HG02885 (cell line): ENCODE results near the gene NPTXR.

Experiments
- ATAC-seq: cut with Tn5 transposase; IDR thresholded peaks from one replicate; pipeline ENCODE4 v1.9.1; 2021; ENCODE audit warnings: mild to moderate bottlenecking; ENCODE audit not compliant: unreplicated experiment, poor library complexity

NPTXR gene

DNA sequence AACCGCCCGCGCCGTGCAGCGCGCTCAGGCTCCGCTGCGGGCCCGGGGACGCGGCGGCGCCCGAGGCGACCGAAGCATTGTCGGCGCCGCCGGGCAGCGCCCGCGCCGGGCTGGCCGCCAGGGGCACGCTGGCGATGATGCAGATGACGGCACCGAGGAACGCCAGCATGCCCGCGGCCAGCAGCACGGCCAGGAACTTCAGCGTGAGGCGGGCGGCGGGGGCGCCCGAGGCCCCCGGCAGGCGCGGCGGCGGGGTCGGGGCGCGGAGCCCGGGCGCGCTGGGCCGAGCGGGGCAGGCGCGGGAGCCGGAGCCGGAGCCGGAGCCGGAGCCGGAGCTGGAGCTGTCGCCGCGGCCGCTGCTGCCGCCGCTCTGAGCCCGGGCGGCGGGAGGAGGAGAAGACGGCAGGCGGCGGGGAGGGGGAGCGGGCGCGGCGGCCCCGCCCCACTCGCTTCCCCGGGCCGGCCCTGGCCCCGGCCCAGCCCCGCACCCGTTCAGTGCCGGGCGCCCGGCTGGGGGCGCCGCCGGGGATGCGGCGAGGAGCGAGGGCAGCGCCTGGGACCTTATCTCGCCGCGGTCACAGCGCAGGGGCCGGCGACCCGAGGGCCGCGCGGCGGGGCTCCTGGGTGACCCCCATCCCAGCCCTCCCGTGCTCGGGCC lies at the start of gene NPTXR:
Gene NPTXR, minus strand, starts transcription at position 372 of the 658 bp plus-strand sequence.
- no peak for ATAC-seq

DNA sequence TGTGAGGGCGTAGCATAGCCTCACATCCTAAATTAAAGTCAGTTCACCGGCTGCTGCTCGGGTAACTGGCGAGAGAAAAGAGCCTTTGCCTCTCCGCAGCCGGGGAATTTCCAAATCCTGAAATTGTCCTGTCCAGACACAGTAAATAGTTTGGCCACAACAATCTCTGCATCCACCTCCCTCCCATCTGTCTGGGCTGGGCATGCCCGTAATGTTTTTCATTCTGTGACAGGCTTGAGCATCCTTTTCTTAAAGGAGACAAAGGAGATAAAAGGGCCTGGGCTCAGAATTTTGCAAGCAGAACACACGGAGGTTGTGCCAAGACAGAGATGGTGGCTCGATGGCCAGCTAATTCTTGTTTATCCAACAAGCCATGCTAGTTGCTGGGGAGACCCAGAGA lies 47.4 kb upstream of the NPTXR start:
- no peak for ATAC-seq

DNA sequence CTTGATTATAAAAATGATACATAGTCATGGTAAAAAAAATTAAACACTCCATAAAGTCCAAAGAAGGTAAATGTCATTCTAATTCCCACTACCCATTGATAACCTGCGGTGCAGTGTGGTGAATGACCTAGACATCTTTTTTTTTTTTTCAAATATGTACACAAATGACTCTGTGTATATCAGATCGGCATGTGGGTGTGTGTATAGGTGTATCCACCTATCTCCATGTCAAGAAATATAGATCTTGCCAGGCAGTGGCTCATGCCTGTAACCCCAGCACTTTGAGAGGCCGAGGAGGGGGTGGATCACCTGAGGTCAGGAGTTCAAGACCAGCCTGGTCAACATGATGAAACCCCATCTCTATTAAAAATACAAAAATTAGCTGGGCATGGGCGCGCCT lies 46.5 kb upstream of the NPTXR start:
- ATAC-seq = no peak

DNA sequence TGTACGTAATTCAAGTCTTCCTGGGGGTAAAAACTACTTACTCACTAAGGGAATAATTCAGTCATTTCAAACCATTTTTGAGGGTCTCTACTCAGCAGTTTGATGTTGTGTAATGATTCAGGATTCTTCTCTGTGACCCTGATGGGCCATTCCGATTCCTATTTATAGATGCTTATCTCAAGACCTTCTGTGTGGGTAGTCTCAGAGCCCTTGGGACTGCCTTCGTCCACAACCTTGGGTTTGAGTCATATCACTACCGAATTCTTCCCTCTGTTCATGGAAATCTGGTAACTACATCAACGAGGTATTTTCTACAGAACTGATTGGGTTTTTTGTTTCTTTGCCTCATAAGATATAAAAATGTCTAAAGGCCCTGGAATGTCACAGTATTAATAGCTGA lies 42.5 kb upstream of the NPTXR start:
- no peak for ATAC-seq

DNA sequence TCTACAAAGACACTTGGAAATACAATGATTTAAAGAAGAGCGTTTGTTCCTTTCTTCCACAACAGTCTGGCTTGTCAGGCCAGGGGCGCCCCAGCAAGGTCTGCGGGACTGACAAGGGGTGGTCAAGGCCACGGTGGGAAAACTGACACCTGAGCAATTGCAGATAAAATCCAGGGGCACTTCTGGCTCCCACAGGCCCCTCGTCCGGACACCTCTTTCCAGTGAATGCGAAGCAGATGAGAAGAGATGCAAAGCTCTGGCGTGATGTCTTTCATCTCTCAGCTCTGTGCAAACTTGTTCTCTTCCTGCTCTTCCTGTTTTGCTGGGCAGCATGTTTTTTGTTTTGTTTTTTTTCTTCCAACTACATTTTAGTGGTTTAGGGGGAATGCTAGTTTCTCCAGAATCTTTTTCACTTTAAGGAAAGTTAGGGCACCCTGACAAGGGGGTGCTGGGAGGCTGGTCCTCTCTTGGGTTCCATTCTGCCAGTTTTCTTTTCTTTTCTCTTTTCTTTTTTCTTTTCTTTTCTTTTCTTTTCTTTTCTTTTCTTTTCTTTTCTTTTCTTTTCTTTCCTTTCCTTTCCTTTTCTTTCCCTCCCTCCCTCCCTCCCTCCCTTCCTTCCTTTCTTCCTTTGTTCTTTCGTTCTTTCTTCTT lies 39.3 kb upstream of the NPTXR start:
- no peak for ATAC-seq

DNA sequence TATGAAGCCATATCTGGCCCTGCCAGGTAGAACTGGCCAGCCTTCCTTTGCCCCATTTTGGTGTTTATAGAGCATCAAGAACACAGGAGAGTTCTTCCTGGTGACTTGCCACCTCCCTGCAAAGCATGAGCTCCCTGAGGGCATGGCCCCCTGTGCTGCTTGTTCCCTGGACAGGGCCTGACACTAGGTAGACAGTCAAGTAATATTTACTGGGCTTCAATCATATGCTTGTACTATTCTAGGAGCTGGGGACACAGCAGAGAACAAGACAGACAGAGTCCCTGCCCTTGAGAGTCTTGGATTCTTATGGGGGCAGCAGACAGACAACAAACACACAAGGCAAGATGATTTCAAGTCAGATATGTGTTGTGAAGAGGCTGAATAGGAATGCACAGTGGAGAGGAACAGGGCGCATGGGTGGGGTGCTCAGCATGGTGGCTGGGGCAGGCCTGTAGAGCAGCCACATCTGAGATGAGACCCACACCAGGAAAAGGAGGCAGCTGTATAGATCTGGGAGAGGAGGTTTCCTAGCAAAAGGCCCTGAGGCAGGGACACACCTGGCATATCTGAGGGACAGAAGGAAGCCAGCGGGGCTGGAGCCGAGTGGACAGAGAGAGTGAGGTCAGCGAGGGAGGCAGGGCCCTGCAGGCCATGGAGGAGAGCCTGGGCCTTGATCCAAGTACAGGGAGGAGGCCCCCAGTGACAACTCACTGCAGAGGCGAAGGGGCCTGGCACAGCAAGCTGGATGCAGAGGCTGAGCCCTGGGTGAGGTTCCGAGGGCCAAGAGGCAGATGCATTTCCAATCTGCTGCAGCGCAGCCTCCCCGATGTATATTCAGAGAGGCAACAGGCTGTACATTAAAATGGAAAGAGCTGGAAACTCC lies 38.4 kb upstream of the NPTXR start:
- no peak for ATAC-seq

DNA sequence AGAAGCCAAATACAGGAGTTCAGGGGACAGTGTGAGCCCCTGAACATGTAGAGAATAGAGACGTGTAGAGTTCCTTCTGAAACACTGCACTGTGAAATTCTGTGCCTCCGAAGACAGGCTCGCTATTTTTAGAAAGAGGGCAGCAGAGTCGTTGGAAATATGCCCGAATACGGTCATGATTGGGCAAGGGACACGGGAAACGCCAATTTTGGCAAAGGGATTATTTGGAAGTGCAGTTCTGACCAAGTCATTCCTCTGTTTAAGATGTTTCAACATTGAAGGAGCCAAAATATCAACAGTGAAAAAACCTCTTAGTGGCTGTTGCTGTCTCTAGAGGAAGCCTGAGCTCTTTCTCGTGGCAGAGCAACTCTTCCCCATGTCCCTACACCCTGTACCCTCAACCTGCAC lies 37.6 kb upstream of the NPTXR start:
- no peak for ATAC-seq

DNA sequence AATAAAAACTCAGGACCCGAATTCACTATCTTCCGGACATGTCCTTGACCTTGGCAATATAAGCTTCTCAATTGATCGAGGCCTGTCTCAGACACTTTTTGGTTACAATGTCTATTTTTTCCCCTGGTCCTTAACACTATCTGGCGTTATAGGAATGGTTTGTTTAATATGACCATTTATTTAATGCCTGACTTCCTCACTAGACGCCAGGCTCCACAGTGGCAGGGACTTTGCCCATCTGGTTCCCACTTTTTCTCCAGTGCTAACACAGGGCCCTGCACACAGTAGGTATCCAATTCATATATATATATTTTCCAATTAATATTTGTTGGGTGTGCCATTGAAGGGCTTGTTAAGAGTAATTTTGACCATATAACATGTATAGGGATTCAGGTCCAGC lies 36.1 kb upstream of the NPTXR start:
- no peak for ATAC-seq

DNA sequence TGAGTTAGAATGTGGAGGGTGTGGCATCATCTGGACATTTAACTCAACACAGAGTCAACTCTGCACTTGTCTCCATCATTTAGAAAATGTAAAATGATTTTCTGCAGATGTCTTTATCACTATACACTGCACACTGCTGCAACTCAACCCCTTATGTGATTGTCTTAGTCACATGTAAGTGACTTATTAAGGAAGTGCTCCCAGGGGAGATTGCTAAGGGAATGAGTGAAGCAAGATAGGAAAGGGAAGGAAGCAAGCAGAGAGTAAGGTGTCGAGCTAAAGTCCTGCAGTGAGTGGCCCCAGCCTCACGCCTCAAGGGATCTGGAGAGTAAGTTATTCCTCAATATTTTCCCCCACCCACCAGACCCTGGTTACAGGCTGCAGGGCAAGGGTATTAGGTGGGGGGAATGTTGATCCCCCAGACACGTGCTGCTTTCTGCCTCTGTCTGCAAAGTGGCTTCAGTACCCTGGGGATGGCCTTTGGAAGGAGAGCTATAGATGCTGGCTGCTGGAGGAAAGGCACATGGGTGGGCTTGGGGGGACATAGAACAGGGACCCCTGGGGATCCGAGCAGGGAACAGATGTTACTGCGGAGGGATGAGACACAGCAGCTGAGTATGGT lies 35.4 kb upstream of the NPTXR start:
- ATAC-seq = no peak

DNA sequence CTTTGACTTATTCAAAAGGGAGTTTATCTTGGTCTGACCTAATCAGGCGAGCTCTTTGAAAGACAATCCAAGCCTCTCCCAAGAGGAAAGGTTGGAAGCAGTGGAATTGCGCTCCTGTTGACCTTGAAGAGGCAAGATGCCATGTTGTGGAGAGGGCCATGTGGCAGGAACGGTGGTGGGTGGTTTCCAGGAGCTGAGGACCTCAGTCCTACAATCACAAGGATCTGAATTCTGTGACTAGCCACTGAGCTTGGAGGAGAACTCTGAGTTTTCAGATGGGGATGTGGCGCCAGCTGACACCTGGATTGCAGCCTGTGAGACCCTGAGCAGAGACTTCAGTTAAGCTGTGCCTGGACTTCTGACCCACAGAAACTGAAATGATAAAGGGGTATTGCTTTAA lies 34.2 kb upstream of the NPTXR start:
- ATAC-seq = no peak

DNA sequence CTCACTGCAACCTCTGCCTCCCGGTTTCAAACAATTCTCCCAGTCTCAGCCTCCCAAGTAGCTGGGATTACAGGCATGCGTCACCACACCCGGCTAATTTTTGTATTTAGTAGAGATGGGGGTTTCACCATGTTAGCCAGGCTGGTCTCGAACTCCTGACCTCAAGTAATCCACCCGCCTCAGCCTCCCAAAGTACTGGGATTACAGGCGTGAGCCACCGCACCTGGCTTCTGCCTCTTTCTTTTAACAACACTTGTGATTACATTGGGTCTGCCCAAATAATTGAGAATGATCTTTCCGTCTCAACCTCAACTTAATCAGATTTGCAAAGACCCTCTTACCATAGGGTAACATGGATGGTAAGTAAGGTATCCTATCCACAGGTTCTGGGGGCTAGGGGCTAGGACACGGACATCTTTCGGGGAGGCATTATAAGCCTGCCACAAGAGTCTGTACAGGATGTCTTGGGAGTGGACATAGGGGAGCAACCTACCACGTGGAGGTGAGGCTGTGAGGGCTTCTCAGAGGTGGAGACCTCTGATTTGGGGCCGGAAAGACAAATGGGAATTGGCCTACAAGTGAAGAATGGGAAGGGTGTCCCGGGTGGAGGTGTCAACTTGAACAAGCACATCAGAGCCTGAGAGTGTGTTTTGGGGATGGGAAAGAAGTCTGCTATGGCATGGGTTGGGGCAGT lies 30.8 kb upstream of the NPTXR start:
- no peak for ATAC-seq

DNA sequence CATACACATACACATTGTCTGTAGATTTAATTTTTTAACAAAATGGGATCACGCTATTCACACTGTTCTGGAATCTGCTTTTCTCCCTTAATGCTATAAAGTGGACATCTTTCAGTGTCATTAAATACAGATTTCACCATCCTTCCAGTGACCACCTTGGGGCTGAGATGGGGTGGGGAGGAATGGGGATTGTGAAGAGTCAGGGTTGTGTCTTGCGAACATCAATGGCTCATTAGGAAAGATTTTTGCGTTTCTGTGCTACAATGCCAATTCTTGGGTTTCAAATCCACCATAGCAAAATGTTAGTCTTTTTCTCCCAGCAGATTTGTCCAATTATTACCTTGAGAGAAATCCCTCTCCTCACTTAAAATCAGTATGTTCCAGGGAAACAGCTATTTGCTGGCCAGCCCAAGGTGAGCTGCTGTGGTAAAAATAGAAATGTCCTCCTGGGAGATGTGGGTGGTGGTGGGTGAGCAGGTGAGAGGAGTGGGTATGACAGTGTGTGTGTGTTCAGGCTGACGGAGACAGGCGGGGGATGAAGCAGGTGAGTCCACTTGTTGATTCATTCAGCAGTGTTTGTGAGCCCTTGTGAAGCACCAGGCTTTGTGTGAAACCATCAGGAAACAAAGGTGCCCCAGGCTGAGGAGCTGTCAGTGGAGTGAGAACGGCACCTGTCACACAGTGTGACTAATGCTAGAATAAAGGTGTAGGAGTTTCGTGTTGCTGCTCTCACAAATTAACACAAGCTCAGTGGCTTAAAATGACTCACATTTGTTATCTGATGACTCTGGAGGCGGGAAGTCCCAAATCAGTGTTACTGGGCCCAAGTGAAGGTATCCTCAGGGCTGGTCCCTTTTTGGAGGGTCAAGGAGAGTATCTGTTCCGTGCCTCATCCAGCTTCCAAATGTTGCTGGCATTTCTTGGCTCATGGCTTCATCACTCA lies 29.9 kb upstream of the NPTXR start:
- ATAC-seq = no peak

DNA sequence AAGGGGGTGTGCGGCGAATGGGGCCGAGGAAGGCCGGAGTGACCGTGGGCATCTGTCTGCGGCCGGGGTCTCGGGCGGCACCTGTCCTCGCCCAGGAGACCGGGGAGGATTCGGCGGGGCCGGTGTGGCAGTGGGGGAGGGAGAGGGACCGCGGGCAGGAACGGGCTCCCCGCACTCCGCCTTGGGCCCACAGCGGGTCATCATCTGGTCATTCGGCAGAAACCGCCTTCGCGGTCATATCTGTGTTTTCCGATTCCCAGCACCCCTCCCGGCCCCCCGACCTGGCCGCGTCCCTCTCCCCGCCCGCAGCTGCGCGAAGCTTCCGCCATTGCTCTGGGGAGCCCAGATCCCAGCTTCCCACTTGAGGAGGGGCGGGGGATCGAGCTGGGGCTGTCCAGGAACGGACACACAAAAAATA lies 29.0 kb upstream of the NPTXR start:
- no peak for ATAC-seq

DNA sequence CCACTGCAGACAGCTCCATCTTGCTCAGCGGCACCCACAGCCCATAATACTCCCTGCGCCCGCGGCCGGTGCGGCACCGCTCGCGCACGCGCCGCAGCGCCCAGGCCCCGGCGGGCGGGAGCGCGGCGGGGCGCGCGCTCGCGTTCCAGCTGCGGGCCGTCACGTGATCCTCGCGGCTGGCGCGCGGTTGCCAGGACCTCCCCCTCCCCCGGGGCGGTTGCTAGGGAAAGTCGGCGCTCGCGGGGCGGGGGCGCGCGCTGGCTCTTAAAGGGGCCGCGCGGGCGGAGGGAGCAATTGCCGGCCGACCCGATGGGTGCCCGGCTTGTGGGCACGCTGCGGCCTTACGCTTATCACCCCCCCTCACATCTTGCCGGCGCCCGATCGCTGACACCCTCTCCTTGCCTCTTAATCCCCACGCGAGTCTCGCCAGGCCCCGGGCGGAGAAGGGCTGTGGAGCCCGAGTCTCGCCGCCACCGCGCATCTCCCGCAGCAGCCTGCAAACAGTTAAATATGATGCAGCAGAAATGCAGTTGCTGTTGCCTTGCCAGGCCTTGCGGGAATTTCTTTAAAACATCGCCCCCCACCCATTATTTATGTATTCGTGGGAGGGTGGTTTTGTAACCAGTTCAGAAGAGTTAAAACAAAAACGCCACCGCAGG lies 28.5 kb upstream of the NPTXR start, which contains the start of gene CBX6:
Gene CBX6, minus strand, starts transcription at position 45 of the 659 bp plus-strand sequence. Its CDS starts 26 bp downstream, at position 19.
- peak; percentile 75 for ATAC-seq

DNA sequence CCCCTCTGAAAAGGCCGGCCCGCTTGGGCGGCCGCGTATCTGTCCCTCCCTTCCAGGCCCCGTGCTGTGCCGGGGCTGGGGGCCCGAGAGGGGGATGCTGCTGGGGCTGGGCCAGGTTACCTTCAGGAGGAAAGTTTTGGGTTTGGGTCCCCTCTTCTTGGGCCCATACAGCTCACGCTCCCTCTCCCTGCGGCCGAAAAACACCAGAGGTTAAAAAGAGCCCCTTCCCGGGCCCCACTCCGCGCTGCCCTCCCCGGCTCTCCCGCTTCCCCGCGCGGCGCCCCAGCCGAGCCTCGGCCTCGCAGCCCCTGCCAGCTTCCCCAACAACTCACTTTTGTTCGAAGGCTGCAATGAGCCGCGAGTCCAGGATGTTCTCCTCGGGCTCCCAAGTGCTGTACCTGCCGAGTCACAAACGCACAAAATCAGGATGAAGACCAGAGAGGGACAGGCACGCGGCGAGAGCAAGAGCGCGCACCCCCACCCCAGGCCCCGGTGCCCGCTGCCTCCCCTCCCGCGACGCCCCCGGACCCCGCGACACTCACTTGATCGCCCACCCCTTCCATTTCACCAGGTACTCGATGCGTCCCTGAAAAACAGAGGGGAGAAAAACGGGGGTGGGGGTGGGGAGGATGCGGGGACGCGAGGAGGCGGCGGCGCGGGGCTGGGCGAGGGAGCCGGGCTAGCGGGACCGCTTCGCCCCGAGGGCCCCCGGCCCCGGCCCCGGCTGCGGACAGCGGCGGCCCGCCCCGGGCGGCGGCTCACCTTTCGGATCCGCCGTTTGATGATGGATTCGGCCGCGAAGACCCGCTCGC lies 27.7 kb upstream of the NPTXR start:
- peak; percentile 18 for ATAC-seq

DNA sequence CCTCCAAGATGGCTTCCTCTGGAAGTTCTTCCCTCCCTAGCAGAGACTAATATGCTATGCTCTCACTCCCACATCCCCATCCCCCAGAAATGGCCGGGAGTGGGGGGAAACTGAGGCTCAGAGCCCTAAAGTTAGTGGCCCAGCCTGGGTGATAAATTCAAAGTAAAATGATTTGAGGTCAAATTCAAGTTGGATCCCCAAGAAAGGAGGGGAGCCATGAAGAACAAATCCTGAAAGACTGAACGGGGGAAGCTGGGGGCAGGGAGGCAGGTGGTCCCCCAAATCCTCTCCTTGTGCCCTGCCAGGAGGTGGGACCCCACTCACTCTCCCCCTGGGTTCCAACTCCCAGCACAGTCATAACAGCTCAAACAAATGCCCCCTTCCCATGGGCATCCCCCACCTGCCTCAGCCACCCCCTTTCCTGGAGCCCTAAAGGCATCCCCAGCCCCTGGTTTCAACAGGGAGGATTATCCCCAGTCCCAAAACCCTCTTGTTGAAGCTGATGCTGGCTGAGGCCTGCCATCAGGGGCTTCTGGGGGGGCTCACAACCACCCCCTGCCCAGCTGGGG lies 27.0 kb upstream of the NPTXR start:
- no peak for ATAC-seq

DNA sequence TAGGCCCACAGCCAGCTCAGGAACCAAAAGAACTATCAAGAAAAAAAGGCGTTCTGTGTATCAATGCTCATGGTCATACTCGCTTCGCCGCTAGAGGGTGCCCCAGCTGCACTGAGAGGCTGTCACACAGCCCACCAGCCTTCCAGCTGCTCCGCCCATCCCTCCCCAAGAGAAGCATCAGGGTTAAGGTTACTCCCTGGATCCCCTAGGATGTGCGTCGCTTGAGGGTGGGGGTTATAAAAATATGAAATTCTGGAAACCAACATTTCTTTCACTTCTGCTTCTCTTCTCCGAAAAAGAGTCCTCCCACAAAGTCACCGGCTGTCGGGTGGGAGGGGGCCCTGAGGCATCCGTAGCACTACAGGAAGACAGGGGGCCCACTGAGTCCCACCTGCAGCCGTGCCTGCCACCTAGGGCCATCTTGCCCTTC lies 26.5 kb upstream of the NPTXR start:
- ATAC-seq = no peak
